ENCODE data around the gene ZNF749.

Gene ZNF749

GRCh38 chr19:57435062-57435978 lies at the start of gene ZNF749:
ZNF749 (plus strand) TSS chr19:57435325; CDS start chr19:57435579, 254 bp downstream.
- peak; percentile 98 to 99 (median 99) for DNase-seq

GRCh38 chr19:57389194-57389729 lies 45.9 kb upstream of the ZNF749 start:
- DNase-seq, result peak in 1 of 3 donors; percentile 0

- peak; percentile 97 to 99 (median 99) for DNase-seq
Observed at GRCh38 chr19:57389730-57390598, 45.2 kb upstream of the ZNF749 start, which contains the start of gene ZNF548. ZNF548 (plus strand) TSS chr19:57389854; CDS start chr19:57390100, 246 bp downstream.

- no peak for DNase-seq
Observed at GRCh38 chr19:57395710-57396109, 39.4 kb upstream of the ZNF749 start.

GRCh38 chr19:57398868-57399267 lies 36.3 kb upstream of the ZNF749 start:
- DNase-seq, result no peak

- DNase-seq, result no peak
Observed at GRCh38 chr19:57403737-57404563, 31.2 kb upstream of the ZNF749 start.

- peak; percentile 46 to 70 (median 60) for DNase-seq
Observed at GRCh38 chr19:57406516-57407123, 28.5 kb upstream of the ZNF749 start.

GRCh38 chr19:57410877-57411671 lies 24.1 kb upstream of the ZNF749 start, which contains the start of gene ZNF17:
ZNF17 (plus strand) TSS chr19:57411161; CDS start chr19:57413616, 2,455 bp downstream.
- DNase-seq, result peak; percentile 96 to 98 (median 97)

- DNase-seq, result no peak
Observed at GRCh38 chr19:57419439-57419838, 15.7 kb upstream of the ZNF749 start.

- no peak for DNase-seq
Observed at GRCh38 chr19:57421037-57421436, 14.1 kb upstream of the ZNF749 start.

GRCh38 chr19:57434386-57435061 lies 601 bp upstream of the ZNF749 start:
- DNase-seq, result no peak

GRCh38 chr19:57436417-57436816 lies 1.3 kb downstream of the ZNF749 start:
- DNase-seq, result no peak

- DNase-seq, result no peak
Observed at GRCh38 chr19:57437931-57438330, 2.8 kb downstream of the ZNF749 start.

- DNase-seq, result no peak
Observed at GRCh38 chr19:57438925-57439324, 3.8 kb downstream of the ZNF749 start.

GRCh38 chr19:57441979-57442752 lies 7.0 kb downstream of the ZNF749 start:
- no peak for DNase-seq

GRCh38 chr19:57443121-57443696 lies 8.1 kb downstream of the ZNF749 start:
- DNase-seq, result no peak

- no peak for DNase-seq
Observed at GRCh38 chr19:57452307-57452706, 17.2 kb downstream of the ZNF749 start.

- DNase-seq, result peak; percentile 32 to 43 (median 42)
Observed at GRCh38 chr19:57465680-57466381, 30.7 kb downstream of the ZNF749 start.
